HCT116 (cell line): ENCODE results near the gene FKBP1A. TPM values are rescaled to one million over a fixed set of nuclear protein-coding genes. Genes with fewer than 3 reads are reported as not detected.
A peak's percentile ranks its signal among the peaks of the same experiment; 100 is the strongest.

Experiments
- ATAC-seq: fragments of 200-7000 bp; cut with Tn5 transposase; 2 replicates; pipeline ENCODE4 v1.9.1; 2020; ENCODE audit warnings: mild to moderate bottlenecking, moderate library complexity
- BruUV-seq: library from RNA; stranded (reverse); fragments of 400-500 nt; replicated peaks from 2 replicates; lab custom pipeline; 2021; lab: Mats Ljungman, UMichigan
- CTCF ChIA-PET: fragments of 300-600 bp; sonication (Branson Sonifier 250); formaldehyde crosslinking; loops from one replicate; lab custom pipeline; 2021; ENCODE audit warnings: antibody characterized with exemption; lab: Charles Lee
- POLR2A ChIA-PET: fragments of 300-600, 350-600 bp; sonication (Branson Sonifier 250); formaldehyde crosslinking; loops from one replicate; lab custom pipeline; 2021; ENCODE audit warnings: antibody characterized with exemption; lab: Charles Lee
- RAD21 ChIA-PET, 2 experiments: fragments of 300-600 bp; sonication (Branson Sonifier 250); formaldehyde crosslinking; loops; one replicate each; lab custom pipeline; 2023; ENCODE audit warnings: low total read pairs in 2 of 2; ENCODE audit not compliant: uncharacterized antibody in 2 of 2, unreplicated experiment in 2 of 2, low non-redundant PET in 1 of 2; lab: Charles Lee
- DNase-seq: peaks from one replicate; pipeline ENCODE4 v3.0.0-alpha.2; 2010; ENCODE audit warnings: low read depth, low spot score
- H2AFZ ChIP-seq: fragments of 200-600 bp; shearing (Covaris generic), sonication (generic); 2 replicates; pipeline ENCODE4 v1.6.1; 2017; ENCODE audit warnings: low read depth, mixed run types, mixed read lengths, antibody characterized with exemption, low read length; ENCODE audit not compliant: poor library complexity, severe bottlenecking
- H3K27ac ChIP-seq: 2 replicates; pipeline ENCODE4 v1.5.1; 2012; ENCODE audit warnings: low read depth, low read length
- H3K27me3 ChIP-seq: fragments of 200-600 bp; sonication (generic); 2 replicates; pipeline ENCODE4 v1.6.1; 2016; ENCODE audit warnings: mixed run types, low read length, mixed read lengths; ENCODE audit not compliant: insufficient read depth
- H3K36me3 ChIP-seq, 2 experiments: fragments of 200-500 bp in 1 of 2; fragments of 200-600 bp in 1 of 2; sonication (Bioruptor generic) in 1 of 2; sonication (generic) in 1 of 2; 2 replicates each; pipeline versions ENCODE4 v1.5.1 to v1.6.1; 2014 to 2016; ENCODE audit warnings: low read length in 2 of 2, inconsistent platforms in 1 of 2, mixed read lengths in 1 of 2, mixed run types in 1 of 2; ENCODE audit not compliant: insufficient read depth in 2 of 2, control insufficient read depth in 1 of 2
- H3K4me1 ChIP-seq, 2 experiments: fragments of 200-600 bp in 1 of 2; sonication (generic) in 1 of 2; 2 replicates each; pipeline versions ENCODE4 v1.5.1 to v1.6.1; 2012 to 2017; ENCODE audit warnings: low read length in 2 of 2, inconsistent platforms in 1 of 2, mild to moderate bottlenecking in 1 of 2, mixed read lengths in 1 of 2, mixed run types in 1 of 2, moderate library complexity in 1 of 2; ENCODE audit not compliant: insufficient read depth in 2 of 2, control insufficient read depth in 1 of 2
- H3K4me2 ChIP-seq: fragments of 200-600 bp; sonication (generic); 2 replicates; pipeline ENCODE4 v1.6.1; 2017; ENCODE audit warnings: mixed run types, low read length, mixed read lengths
- H3K4me3 ChIP-seq, 2 experiments: fragments of 200-600 bp in 1 of 2; sonication (generic) in 1 of 2; replicated peaks in 1 of 2; 2 replicates each; pipeline ENCODE4 v1.5.1; 2011 to 2016; ENCODE audit warnings: low read length in 2 of 2, control low read depth in 1 of 2, low read depth in 1 of 2, mild to moderate bottlenecking in 1 of 2, mixed read lengths in 1 of 2, mixed run types in 1 of 2
- H3K79me2 ChIP-seq: fragments of 200-600 bp; sonication (generic); 2 replicates; pipeline ENCODE4 v1.6.1; 2017; ENCODE audit warnings: mild to moderate bottlenecking, mixed run types, low read length, moderate library complexity, mixed read lengths; ENCODE audit not compliant: insufficient read depth
- H3K9ac ChIP-seq: fragments of 200-600 bp; sonication (generic); 2 replicates; pipeline ENCODE4 v1.6.1; 2016; ENCODE audit warnings: low read length, mixed read lengths
- H3K9me2 ChIP-seq: fragments of 200-600 bp; sonication (generic), shearing (Covaris generic); 2 replicates; pipeline ENCODE4 v1.6.1; 2017; ENCODE audit warnings: mixed run types, mild to moderate bottlenecking, moderate library complexity; ENCODE audit not compliant: insufficient read depth
- H3K9me3 ChIP-seq, 2 experiments: fragments of 200-500 bp in 1 of 2; fragments of 200-600 bp in 1 of 2; sonication (Bioruptor generic) in 1 of 2; sonication (generic) in 1 of 2; 2 replicates each; pipeline ENCODE4 v1.6.1; 2014 to 2017; ENCODE audit warnings: low read length in 2 of 2, mixed read lengths in 2 of 2, inconsistent platforms in 1 of 2, low read depth in 1 of 2, mild to moderate bottlenecking in 1 of 2, mixed run types in 1 of 2, moderate library complexity in 1 of 2; ENCODE audit not compliant: control insufficient read depth in 1 of 2, insufficient read depth in 1 of 2
- H4K20me1 ChIP-seq: fragments of 200-600 bp; sonication (generic), shearing (Covaris generic); 2 replicates; pipeline ENCODE4 v1.6.1; 2017; ENCODE audit warnings: mixed run types, mild to moderate bottlenecking, moderate library complexity; ENCODE audit not compliant: insufficient read depth
- ATF3 ChIP-seq: IDR thresholded peaks from 2 replicates; pipeline ENCODE4 v1.6.1; 2012
- CTCF ChIP-seq, 3 experiments: fragments of 200-600 bp in 1 of 3; sonication (generic) in 1 of 3; IDR thresholded peaks in 2 of 3; conservative IDR thresholded peaks in 1 of 3; 2 replicates each; pipeline ENCODE4 v1.5.1; 2012 to 2017; ENCODE audit warnings: low read depth in 2 of 3, low read length in 2 of 3, antibody characterized with exemption in 1 of 3, borderline replicate concordance in 1 of 3, control low read depth in 1 of 3, mild to moderate bottlenecking in 1 of 3, mixed read lengths in 1 of 3, mixed run types in 1 of 3, moderate library complexity in 1 of 3; ENCODE audit not compliant: insufficient read depth in 1 of 3
- EGR1 ChIP-seq: IDR thresholded peaks from 2 replicates; pipeline ENCODE4 v1.6.1; 2012; ENCODE audit warnings: low read depth
- SIN3A ChIP-seq: IDR thresholded peaks from 2 replicates; pipeline ENCODE4 v1.6.1; 2012; ENCODE audit warnings: low read depth
- SP1 ChIP-seq: IDR thresholded peaks from 2 replicates; pipeline ENCODE4 v1.6.1; 2012; ENCODE audit warnings: low read depth
- ZNF274 ChIP-seq: fragments of 200-500 bp; sonication (Bioruptor generic); IDR thresholded peaks from 2 replicates; pipeline ENCODE4 v1.6.1; 2014; ENCODE audit warnings: mild to moderate bottlenecking, low read depth, low read length, inconsistent platforms
- intact Hi-C: fragments of 100-400 bp; cut with micrococcal nuclease; formaldehyde crosslinking; loops from 2 replicates; pipeline ENCODE4 v1.10.0; 2022
- total RNA-seq: library from RNA; stranded (reverse); gene quantifications from one replicate; pipeline ENCODE4 v1.2.1, GENCODE V29; 2021; ENCODE audit not compliant: unreplicated experiment

The FKBP1A gene
- total RNA-seq, 1 experiment from 2014 or later = 259 TPM

- peak overlapping the region; percentile 94 for H3K4me2 ChIP-seq
- no peaks in the 10 kb centered on the region for H3K9me2 ChIP-seq
- peak overlapping the region; percentile 98 to 99 for H3K4me3 ChIP-seq
- H2AFZ ChIP-seq = no peak overlapping the region
- H3K36me3 ChIP-seq = peaks cover 2 to 8% of the 10 kb centered on the region in 2 experiments; a peak in 1 of 4 replicates
- TF ChIP-seq EGR1 (peak; percentile 23; the same call in 1 of the 2 replicates), ZNF274 (no peak)
- ChIA-PET RAD21 (no interaction called here), POLR2A (no interaction called here), CTCF (no interaction called here)
- DNase-seq = no peak
- no peaks in the 10 kb centered on the region for H3K9me3 ChIP-seq
- ATAC-seq = no peak
- intact Hi-C loops = loop anchor here (5.0 kb wide), 2 partner anchors 35 to 65 kb away; partner anchors contain the start of gene SDCBP2
- peaks cover 60% of the 10 kb centered on the region for H3K79me2 ChIP-seq
- BruUV-seq = TSS peak; percentile 47
- H3K27me3 ChIP-seq = no peaks in the 10 kb centered on the region
- H3K27ac ChIP-seq = peak overlapping the region; percentile 61
- H4K20me1 ChIP-seq = no peaks in the 10 kb centered on the region
- peaks cover 13 to 32% of the 10 kb centered on the region in 2 experiments; a peak in 3 of 4 replicates for H3K4me1 ChIP-seq
- peak overlapping the region; percentile 87 for H3K9ac ChIP-seq
Observed at GRCh38 chr20:1391640-1392442, 1.0 kb downstream of the FKBP1A start.

- peak overlapping the region; percentile 98 to 99 for H3K4me3 ChIP-seq
- POLR2A ChIA-PET = no interaction called here
- peak overlapping the region; percentile 94 for H3K4me2 ChIP-seq
- ATAC-seq (no peak), DNase-seq (no peak)
- TF ChIP-seq SIN3A (no peak), CTCF (IDR thresholded peaks at IDR 0.05 in 2 of 3, conservative IDR thresholded peaks at IDR 0.05 in 1 of 3; ENCODE audit: borderline replicate concordance in 1 of 3, insufficient read depth in 1 of 3, low read depth in 2 of 3, low read length in 2 of 3) (no peak), SP1 (no peak), ATF3 (no peak), EGR1 (no peak)
- H3K27ac ChIP-seq = no peak overlapping the region
- RAD21 ChIA-PET = no interaction called here
- no peaks in the 10 kb centered on the region for H3K9me3 ChIP-seq
- H3K36me3 ChIP-seq = peaks cover 2 to 16% of the 10 kb centered on the region in 2 experiments; a peak in 1 of 4 replicates
- CTCF ChIA-PET = no interaction called here
- H3K9ac ChIP-seq = peak overlapping the region; percentile 87
- H3K4me1 ChIP-seq = peaks cover 13 to 32% of the 10 kb centered on the region in 2 experiments; a peak in 3 of 4 replicates
- H3K27me3 ChIP-seq = no peaks in the 10 kb centered on the region
- peaks cover 70% of the 10 kb centered on the region for H3K79me2 ChIP-seq
- no peaks in the 10 kb centered on the region for H3K9me2 ChIP-seq
- no TSS peak for BruUV-seq
- no peaks in the 10 kb centered on the region for H4K20me1 ChIP-seq
- no peak overlapping the region for H2AFZ ChIP-seq
- intact Hi-C loops = loop anchor here (5.0 kb wide), 2 partner anchors 37 to 63 kb away; partner anchors contain the start of gene SDCBP2
Observed at GRCh38 chr20:1390581-1391403, 2.1 kb downstream of the FKBP1A start.
